HepG2 (cell line): Measurements from ENCODE around the gene YAP1. TPM values are rescaled to one million over a fixed set of nuclear protein-coding genes. Genes with fewer than 3 reads are reported as not detected.

Source experiments
- ATF1 ChIP-seq: IDR thresholded peaks from 2 replicates; pipeline ENCODE4 v1.6.1; 2016; ENCODE audit warnings: mild to moderate bottlenecking, control low read depth
- FLYWCH1 ChIP-seq: sonication (generic); formaldehyde crosslinking; IDR thresholded peaks from 2 replicates; pipeline ENCODE4 v1.8.1; 2023; ENCODE audit warnings: mild to moderate bottlenecking, missing genetic modification reagents
- GTF3A ChIP-seq: sonication (generic); formaldehyde crosslinking; conservative IDR thresholded peaks from 2 replicates; pipeline ENCODE4 v1.4.0; 2020; ENCODE audit warnings: mild to moderate bottlenecking, missing genetic modification reagents
- HNRNPLL ChIP-seq: fragments of 200-400 bp; formaldehyde crosslinking; IDR thresholded peaks from 2 replicates; pipeline ENCODE4 v1.6.1; 2017; ENCODE audit warnings: mild to moderate bottlenecking, low read depth, low read length; ENCODE audit not compliant: poor library complexity, severe bottlenecking
- HOXA7 ChIP-seq: sonication (generic); formaldehyde crosslinking; IDR thresholded peaks from 2 replicates; pipeline ENCODE4 v1.8.1; 2022; ENCODE audit warnings: mild to moderate bottlenecking, missing genetic modification reagents, moderate library complexity
- JUN ChIP-seq: sonication (generic); formaldehyde crosslinking; IDR thresholded peaks from 2 replicates; pipeline ENCODE4 v1.4.0; 2020; ENCODE audit warnings: mild to moderate bottlenecking, missing genetic modification reagents
- NFKBIZ ChIP-seq: IDR thresholded peaks from 2 replicates; pipeline ENCODE4 v1.6.1; 2018; ENCODE audit warnings: missing genetic modification reagents, missing compliant biosample characterization
- NR2C2 ChIP-seq: sonication (generic); formaldehyde crosslinking; IDR thresholded peaks from 2 replicates; pipeline ENCODE4 v1.4.0; 2020; ENCODE audit warnings: missing genetic modification reagents, mild to moderate bottlenecking, moderate library complexity, borderline replicate concordance
- PHF20 ChIP-seq: sonication (generic); formaldehyde crosslinking; IDR thresholded peaks from 2 replicates; pipeline ENCODE4 v1.5.0; 2020; ENCODE audit warnings: mild to moderate bottlenecking, missing genetic modification reagents
- PHF8 ChIP-seq: sonication (generic); formaldehyde crosslinking; IDR thresholded peaks from 2 replicates; pipeline ENCODE4 v1.5.0; 2020; ENCODE audit warnings: missing genetic modification reagents
- POLR2G ChIP-seq: fragments of 200-400 bp; formaldehyde crosslinking; IDR thresholded peaks from 2 replicates; pipeline ENCODE4 v1.6.1; 2018; ENCODE audit warnings: mild to moderate bottlenecking, low read depth, low read length, moderate library complexity
- TCF7 ChIP-seq: sonication (generic); IDR thresholded peaks from 2 replicates; pipeline ENCODE4 v1.6.1; 2016; ENCODE audit warnings: antibody characterized with exemption, low read depth
- ZBTB3 ChIP-seq: sonication (generic); formaldehyde crosslinking; IDR thresholded peaks from 2 replicates; pipeline ENCODE4 v1.4.0; 2020; ENCODE audit warnings: low read depth, mild to moderate bottlenecking, moderate library complexity, missing genetic modification reagents, borderline replicate concordance
- ZFP41 ChIP-seq: sonication (generic); formaldehyde crosslinking; IDR thresholded peaks from 2 replicates; pipeline ENCODE4 v1.4.0; 2020; ENCODE audit warnings: mild to moderate bottlenecking, missing genetic modification reagents, borderline replicate concordance
- ZNF10 ChIP-seq: sonication (generic); formaldehyde crosslinking; IDR thresholded peaks from 2 replicates; pipeline ENCODE4 v1.4.0; 2020; ENCODE audit warnings: mild to moderate bottlenecking, low read depth, missing genetic modification reagents, borderline replicate concordance
- ZNF572 ChIP-seq: sonication (generic); formaldehyde crosslinking; IDR thresholded peaks from 2 replicates; pipeline ENCODE4 v1.5.1; 2020; ENCODE audit warnings: mild to moderate bottlenecking, missing genetic modification reagents
- ZNF607 ChIP-seq: sonication (generic); formaldehyde crosslinking; IDR thresholded peaks from 2 replicates; pipeline ENCODE4 v1.5.1; 2020; ENCODE audit warnings: missing genetic modification reagents, mild to moderate bottlenecking, borderline replicate concordance
- ZNF691 ChIP-seq: sonication (generic); formaldehyde crosslinking; IDR thresholded peaks from 2 replicates; pipeline ENCODE4 v1.4.0; 2020; ENCODE audit warnings: missing genetic modification reagents, low read depth, mild to moderate bottlenecking, borderline replicate concordance
- ZNF781 ChIP-seq: sonication (generic); formaldehyde crosslinking; IDR thresholded peaks from 2 replicates; pipeline ENCODE4 v1.5.1; 2020; ENCODE audit warnings: borderline replicate concordance, mild to moderate bottlenecking, missing genetic modification reagents; ENCODE audit errors: not compliant biosample characterization
- polyA plus RNA-seq, 8 experiments: library from polyadenylated mRNA; depleted of rRNA in 3 of 8; stranded (reverse) in 7 of 8; unstranded in 1 of 8; fragments of >200 nt; fragmentation: Illumina TruSeq in 4 of 8; extraction: Trizol in 4 of 8; gene quantifications; 2 replicates each; pipeline versions ENCODE4 v1.2.1 to v1.2.3, GENCODE V29; 2011 to 2016; ENCODE audit warnings: low read depth in 4 of 8, missing spikeins in 1 of 8, mixed read lengths in 1 of 8; ENCODE audit not compliant: insufficient read depth in 1 of 8
- total RNA-seq, 5 experiments: library from RNA; depleted of rRNA; stranded (reverse); fragments of >200 nt; fragmentation: Illumina TruSeq; extraction: Trizol; gene quantifications; 2 replicates each; pipeline ENCODE4 v1.2.3, GENCODE V29; 2016; ENCODE audit warnings: low read depth in 1 of 5
- TF ChIP-seq, protein P1 (sequence below): sonication (generic); formaldehyde crosslinking; IDR thresholded peaks from 2 replicates; pipeline ENCODE4 v1.4.0; 2020; ENCODE audit warnings: missing genetic modification reagents
- TF ChIP-seq, protein P2 (sequence below): sonication (generic); formaldehyde crosslinking; IDR thresholded peaks from 2 replicates; pipeline ENCODE4 v1.5.0; 2020; ENCODE audit warnings: mild to moderate bottlenecking, missing genetic modification reagents, moderate library complexity

The YAP1 gene
- total and polyA plus RNA-seq, 2 of the 13 experiments (the other 11 are each of a cell fraction or from before 2014, with no cell fraction given): 59.5 to 91.0 TPM

- TF ChIP-seq ZNF781 (CRISPR knock-in tag): no peak
- TF ChIP-seq HNRNPLL: no peak
- TF ChIP-seq, protein P1, sequence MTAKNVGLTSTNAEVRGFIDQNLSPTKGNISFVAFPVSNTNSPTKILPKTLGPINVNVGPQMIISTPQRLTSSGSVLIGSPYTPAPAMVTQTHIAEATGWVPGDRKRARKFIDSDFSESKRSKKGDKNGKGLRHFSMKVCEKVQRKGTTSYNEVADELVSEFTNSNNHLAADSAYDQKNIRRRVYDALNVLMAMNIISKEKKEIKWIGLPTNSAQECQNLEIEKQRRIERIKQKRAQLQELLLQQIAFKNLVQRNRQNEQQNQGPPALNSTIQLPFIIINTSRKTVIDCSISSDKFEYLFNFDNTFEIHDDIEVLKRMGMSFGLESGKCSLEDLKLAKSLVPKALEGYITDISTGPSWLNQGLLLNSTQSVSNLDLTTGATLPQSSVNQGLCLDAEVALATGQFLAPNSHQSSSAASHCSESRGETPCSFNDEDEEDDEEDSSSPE: peak; percentile 71; the same call in 1 of the 2 replicates
- no peak for TF ChIP-seq ZNF10 (CRISPR knock-in tag)
- no peak for TF ChIP-seq ATF1 (CRISPR knock-in tag)
- peak; percentile 15 for TF ChIP-seq POLR2G
- TF ChIP-seq ZNF691 (CRISPR knock-in tag): no peak; the same call in 1 of the 2 replicates
- no peak for TF ChIP-seq ZFP41 (CRISPR knock-in tag)
- TF ChIP-seq HOXA7 (CRISPR knock-in tag): no peak
- TF ChIP-seq ZBTB3 (CRISPR knock-in tag): no peak; the same call in 1 of the 2 replicates
- TF ChIP-seq PHF8 (CRISPR knock-in tag): peak; percentile 60
- 0 out of 2 replicates have a peak, but pooled peaks have one; percentile 14 for TF ChIP-seq GTF3A (CRISPR knock-in tag)
- TF ChIP-seq PHF20 (CRISPR knock-in tag): no peak
- TF ChIP-seq TCF7: peak; percentile 85
- no peak for TF ChIP-seq JUN (CRISPR knock-in tag)
- no peak for TF ChIP-seq ZNF607
- TF ChIP-seq ZNF572 (CRISPR knock-in tag): no peak
- TF ChIP-seq, protein P2, sequence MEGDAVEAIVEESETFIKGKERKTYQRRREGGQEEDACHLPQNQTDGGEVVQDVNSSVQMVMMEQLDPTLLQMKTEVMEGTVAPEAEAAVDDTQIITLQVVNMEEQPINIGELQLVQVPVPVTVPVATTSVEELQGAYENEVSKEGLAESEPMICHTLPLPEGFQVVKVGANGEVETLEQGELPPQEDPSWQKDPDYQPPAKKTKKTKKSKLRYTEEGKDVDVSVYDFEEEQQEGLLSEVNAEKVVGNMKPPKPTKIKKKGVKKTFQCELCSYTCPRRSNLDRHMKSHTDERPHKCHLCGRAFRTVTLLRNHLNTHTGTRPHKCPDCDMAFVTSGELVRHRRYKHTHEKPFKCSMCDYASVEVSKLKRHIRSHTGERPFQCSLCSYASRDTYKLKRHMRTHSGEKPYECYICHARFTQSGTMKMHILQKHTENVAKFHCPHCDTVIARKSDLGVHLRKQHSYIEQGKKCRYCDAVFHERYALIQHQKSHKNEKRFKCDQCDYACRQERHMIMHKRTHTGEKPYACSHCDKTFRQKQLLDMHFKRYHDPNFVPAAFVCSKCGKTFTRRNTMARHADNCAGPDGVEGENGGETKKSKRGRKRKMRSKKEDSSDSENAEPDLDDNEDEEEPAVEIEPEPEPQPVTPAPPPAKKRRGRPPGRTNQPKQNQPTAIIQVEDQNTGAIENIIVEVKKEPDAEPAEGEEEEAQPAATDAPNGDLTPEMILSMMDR (CRISPR knock-in tag): peak; percentile 60
- no peak for TF ChIP-seq NFKBIZ (CRISPR knock-in tag)
- TF ChIP-seq FLYWCH1 (CRISPR knock-in tag): no peak
- TF ChIP-seq NR2C2 (CRISPR knock-in tag): 0 out of 2 replicates have a peak, but pooled peaks have one; percentile 13
These were observed 952 bp downstream of the YAP1 start (continued) for GRCh38 chr11:102111011-102111786.
